IPS-20b (cell line): ENCODE results near the gene LCN6.
"Not testable (repeated sequence)": the region's sequence is repeated elsewhere in the genome, so short reads cannot be mapped to it uniquely, and the experiment has no call there.

Experiments used
- H3K27ac ChIP-seq: one replicate; pipeline ENCODE4 v1.5.1; 2013; ENCODE audit warnings: low read length
- H3K27me3 ChIP-seq: 2 replicates; pipeline ENCODE4 v1.6.1; 2013; ENCODE audit warnings: mild to moderate bottlenecking, low read length, inconsistent platforms; ENCODE audit not compliant: insufficient read depth
- H3K36me3 ChIP-seq: 2 replicates; pipeline ENCODE4 v1.6.1; 2013; ENCODE audit warnings: low read depth, mild to moderate bottlenecking, inconsistent platforms, low read length, moderate library complexity; ENCODE audit not compliant: insufficient read depth
- H3K4me1 ChIP-seq: 2 replicates; pipeline ENCODE4 v1.6.1; 2013; ENCODE audit warnings: mild to moderate bottlenecking, control low read depth, inconsistent platforms, low read length, moderate library complexity; ENCODE audit not compliant: insufficient read depth
- H3K4me3 ChIP-seq: 2 replicates; pipeline ENCODE4 v1.5.1; 2013; ENCODE audit warnings: mild to moderate bottlenecking, low read length, inconsistent platforms
- H3K9ac ChIP-seq: 2 replicates; pipeline ENCODE4 v1.6.1; 2013; ENCODE audit warnings: low read depth, mild to moderate bottlenecking, inconsistent platforms, low read length, moderate library complexity
- H3K9me3 ChIP-seq: 2 replicates; pipeline ENCODE4 v1.6.1; 2013; ENCODE audit warnings: mild to moderate bottlenecking, low read depth, low read length, inconsistent platforms; ENCODE audit not compliant: insufficient read depth

The LCN6 gene

GRCh38 chr9:136717399-136717798 is 30.9 kb downstream of the LCN6 start:
- Histone ChIP-seq H3K27ac (no peak overlapping the region), H3K4me3 (no peak overlapping the region), H3K9me3 (no peaks in the 10 kb centered on the region), H3K27me3 (no peaks in the 10 kb centered on the region), H3K9ac (no peak overlapping the region), H3K36me3 (peaks cover under 1% of the 10 kb centered on the region; the same call in 1 of the 2 replicates), H3K4me1 (no peaks in the 10 kb centered on the region; the same call in 1 of the 2 replicates)

- H3K36me3 ChIP-seq = no peaks in the 10 kb centered on the region; the same call in 1 of the 2 replicates
- no peak overlapping the region for H3K27ac ChIP-seq
- H3K4me1 ChIP-seq = no peaks in the 10 kb centered on the region; the same call in 1 of the 2 replicates
- peaks cover 17% of the 10 kb centered on the region; the same call in 1 of the 2 replicates for H3K27me3 ChIP-seq
- no peak overlapping the region for H3K4me3 ChIP-seq
- H3K9me3 ChIP-seq = no peaks in the 10 kb centered on the region
- H3K9ac ChIP-seq = no peak overlapping the region
Observed at GRCh38 chr9:136714893-136715274, 33.4 kb downstream of the LCN6 start.

- Histone ChIP-seq H3K4me1 (no peaks in the 10 kb centered on the region; the same call in 1 of the 2 replicates), H3K27ac (no peak overlapping the region), H3K36me3 (no peaks in the 10 kb centered on the region; the same call in 1 of the 2 replicates), H3K4me3 (no peak overlapping the region), H3K9me3 (no peaks in the 10 kb centered on the region), H3K27me3 (peaks cover 17% of the 10 kb centered on the region; the same call in 1 of the 2 replicates), H3K9ac (no peak overlapping the region)
Observed at GRCh38 chr9:136714096-136714892, 34.0 kb downstream of the LCN6 start.

- H3K27me3 ChIP-seq = peaks cover 17% of the 10 kb centered on the region; the same call in 1 of the 2 replicates
- no peaks in the 10 kb centered on the region for H3K9me3 ChIP-seq
- H3K27ac ChIP-seq = no peak overlapping the region
- H3K36me3 ChIP-seq = no peaks in the 10 kb centered on the region; the same call in 1 of the 2 replicates
- no peaks in the 10 kb centered on the region; the same call in 1 of the 2 replicates for H3K4me1 ChIP-seq
- peak overlapping the region; percentile 75 for H3K4me3 ChIP-seq
- peak overlapping the region; percentile 64; the same call in 1 of the 2 replicates for H3K9ac ChIP-seq
Observed at GRCh38 chr9:136713550-136713949, 34.8 kb downstream of the LCN6 start.

GRCh38 chr9:136712690-136713544 is 35.4 kb downstream of the LCN6 start:
- Histone ChIP-seq H3K36me3 (no peaks in the 10 kb centered on the region; the same call in 1 of the 2 replicates), H3K4me1 (no peaks in the 10 kb centered on the region; the same call in 1 of the 2 replicates), H3K4me3 (peak overlapping the region; percentile 75), H3K9me3 (no peaks in the 10 kb centered on the region), H3K27me3 (peaks cover 17% of the 10 kb centered on the region; the same call in 1 of the 2 replicates), H3K9ac (peak overlapping the region; percentile 64; the same call in 1 of the 2 replicates), H3K27ac (no peak overlapping the region)

GRCh38 chr9:136711751-136712689 is 36.3 kb downstream of the LCN6 start, which contains the start of gene DIPK1B:
DIPK1B (plus strand) TSS chr9:136712572; CDS start chr9:136712666, 94 bp downstream.
- Histone ChIP-seq H3K4me1 (no peaks in the 10 kb centered on the region; the same call in 1 of the 2 replicates), H3K4me3 (peak within 1 kb of the TSS; percentile 83), H3K9ac (peak within 1 kb of the TSS; percentile 64; the same call in 1 of the 2 replicates), H3K27ac (no peak within 1 kb of the TSS), H3K36me3 (no peaks in the 10 kb centered on the region; the same call in 1 of the 2 replicates), H3K9me3 (no peaks in the 10 kb centered on the region), H3K27me3 (peaks cover 17% of the 10 kb centered on the region; the same call in 1 of the 2 replicates)

- H3K4me1 ChIP-seq, H3K9me3 ChIP-seq, H3K36me3 ChIP-seq, H3K9ac ChIP-seq, H3K27ac ChIP-seq: not testable (repeated sequence)
- peak overlapping the region; percentile 83; the same call in 1 of the 2 replicates for H3K4me3 ChIP-seq
- H3K27me3 ChIP-seq = peaks cover 17% of the 10 kb centered on the region; the same call in 1 of the 2 replicates
Observed at GRCh38 chr9:136711219-136711648, 37.1 kb downstream of the LCN6 start.

- H3K9ac ChIP-seq = no peak overlapping the region
- no peak overlapping the region for H3K4me3 ChIP-seq
- peaks cover 17% of the 10 kb centered on the region; the same call in 1 of the 2 replicates for H3K27me3 ChIP-seq
- H3K36me3 ChIP-seq = no peaks in the 10 kb centered on the region; the same call in 1 of the 2 replicates
- H3K4me1 ChIP-seq = no peaks in the 10 kb centered on the region; the same call in 1 of the 2 replicates
- no peak overlapping the region for H3K27ac ChIP-seq
- no peaks in the 10 kb centered on the region for H3K9me3 ChIP-seq
Observed at GRCh38 chr9:136710543-136710942, 37.8 kb downstream of the LCN6 start.

- H3K27me3 ChIP-seq = peaks cover 17% of the 10 kb centered on the region; the same call in 1 of the 2 replicates
- no peak overlapping the region for H3K27ac ChIP-seq
- no peak overlapping the region for H3K4me3 ChIP-seq
- H3K36me3 ChIP-seq = no peaks in the 10 kb centered on the region; the same call in 1 of the 2 replicates
- H3K4me1 ChIP-seq = no peaks in the 10 kb centered on the region; the same call in 1 of the 2 replicates
- no peak overlapping the region for H3K9ac ChIP-seq
- no peaks in the 10 kb centered on the region for H3K9me3 ChIP-seq
Observed at GRCh38 chr9:136709454-136710109, 38.7 kb downstream of the LCN6 start.

- H3K9ac ChIP-seq = no peak overlapping the region
- no peaks in the 10 kb centered on the region for H3K36me3 ChIP-seq
- H3K4me1 ChIP-seq = no peaks in the 10 kb centered on the region
- peaks cover 17% of the 10 kb centered on the region; the same call in 1 of the 2 replicates for H3K27me3 ChIP-seq
- H3K4me3 ChIP-seq = no peak overlapping the region
- H3K27ac ChIP-seq = no peak overlapping the region
- H3K9me3 ChIP-seq = no peaks in the 10 kb centered on the region
Observed at GRCh38 chr9:136707849-136708517, 40.3 kb downstream of the LCN6 start.
